Renal pelvis (tissue), 12 donors: Measurements from ENCODE around the gene TJAP1. TPM values are rescaled to one million over a fixed set of nuclear protein-coding genes. Genes with fewer than 3 reads are reported as not detected.

Experiments used
- DNase-seq: peaks from one replicate; pipeline ENCODE4 v3.0.0-alpha.2; 2013
- long read RNA-seq, 16 experiments: transcript quantifications; one replicate each; lab custom pipeline, GENCODE V29; 2026
- polyA plus RNA-seq, 3 donors: library from polyadenylated mRNA; unstranded; fragments of 120-200 nt; gene quantifications; one replicate each; pipeline ENCODE4 v1.2.1, GENCODE V29; 2013; ENCODE audit not compliant: insufficient read length in 3 of 3

The TJAP1 gene
- 10 to 100 TPM; 35.1 to 46.0 (median 45.1) TPM for polyA plus RNA-seq
- long read RNA-seq, donor 1, result 0 reads
- long read RNA-seq, donor 2, partial matches to known transcripts, result 10 of 13 reads
- long read RNA-seq, donor 2, other reads (novel, unspliced or antisense), result 0 of 13 reads
- long read RNA-seq, donor 3, partial matches to known transcripts, result 0 of 3 reads
- long read RNA-seq, donor 3, other reads (novel, unspliced or antisense), result 0 of 3 reads
- long read RNA-seq, donor 4, partial matches to known transcripts, result 0 of 2 reads
- long read RNA-seq, donor 4, other reads (novel, unspliced or antisense), result 0 of 2 reads
- long read RNA-seq, donor 5, partial matches to known transcripts, result 6 of 6 reads
- long read RNA-seq, donor 5, other reads (novel, unspliced or antisense), result 0 of 6 reads
- long read RNA-seq, donor 6, partial matches to known transcripts, result 16 of 19 reads
- long read RNA-seq, donor 6, other reads (novel, unspliced or antisense), result 0 of 19 reads
- long read RNA-seq, donor 7, partial matches to known transcripts, result 0 of 2 reads
- long read RNA-seq, donor 7, other reads (novel, unspliced or antisense), result 0 of 2 reads
- long read RNA-seq, donor 8, partial matches to known transcripts, result 14 of 14 reads
- long read RNA-seq, donor 8, other reads (novel, unspliced or antisense), result 0 of 14 reads
- long read RNA-seq, donor 9, partial matches to known transcripts, result 0 of 2 reads
- long read RNA-seq, donor 9, other reads (novel, unspliced or antisense), result 0 of 2 reads
- long read RNA-seq, donor 10, partial matches to known transcripts, result 6 of 7 reads
- long read RNA-seq, donor 10, other reads (novel, unspliced or antisense), result 0 of 7 reads
- long read RNA-seq, donor 11, partial matches to known transcripts, result 12 of 14 reads
- long read RNA-seq, donor 11, other reads (novel, unspliced or antisense), result 0 of 14 reads
- long read RNA-seq, donor 12, partial matches to known transcripts, result 0 of 5 reads
- long read RNA-seq, donor 12, other reads (novel, unspliced or antisense), result 0 of 5 reads
- long read RNA-seq, donor 13, result 0 reads
- long read RNA-seq, donor 14, partial matches to known transcripts, result 0 of 3 reads
- long read RNA-seq, donor 14, other reads (novel, unspliced or antisense), result 0 of 3 reads
- long read RNA-seq, donor 15, partial matches to known transcripts, result 0 of 1 reads
- long read RNA-seq, donor 15, other reads (novel, unspliced or antisense), result 0 of 1 reads
- long read RNA-seq, donor 16, partial matches to known transcripts, result 0 of 3 reads
- long read RNA-seq, donor 16, other reads (novel, unspliced or antisense), result 0 of 3 reads

GRCh38 chr6:43477235-43478007 is at the start of gene TJAP1:
Gene TJAP1, plus strand, starts transcription at chr6:43477570. Its CDS starts 21,432 bp downstream, at chr6:43499002.
- peak; percentile 92 for DNase-seq

GRCh38 chr6:43428112-43428570 is 49.2 kb upstream of the TJAP1 start:
- DNase-seq, result no peak

GRCh38 chr6:43428874-43429273 is 48.5 kb upstream of the TJAP1 start:
- no peak for DNase-seq

GRCh38 chr6:43432009-43432945 is 45.1 kb upstream of the TJAP1 start:
- no peak for DNase-seq

GRCh38 chr6:43433148-43433547 is 44.2 kb upstream of the TJAP1 start:
- DNase-seq, result no peak

- no peak for DNase-seq
Measured at GRCh38 chr6:43434001-43434840, 43.1 kb upstream of the TJAP1 start.

- no peak for DNase-seq
Measured at GRCh38 chr6:43434943-43435342, 42.4 kb upstream of the TJAP1 start.

- no peak for DNase-seq
Measured at GRCh38 chr6:43435682-43436437, 41.5 kb upstream of the TJAP1 start.

GRCh38 chr6:43436577-43437282 is 40.6 kb upstream of the TJAP1 start:
- peak; percentile 56 for DNase-seq

- DNase-seq, result no peak
Measured at GRCh38 chr6:43437700-43438099, 39.7 kb upstream of the TJAP1 start.

GRCh38 chr6:43442935-43443334 is 34.4 kb upstream of the TJAP1 start:
- DNase-seq, result no peak

GRCh38 chr6:43444036-43444435 is 33.3 kb upstream of the TJAP1 start:
- DNase-seq, result no peak

GRCh38 chr6:43444582-43444981 is 32.8 kb upstream of the TJAP1 start:
- DNase-seq, result no peak

GRCh38 chr6:43445576-43445975 is 31.8 kb upstream of the TJAP1 start:
- DNase-seq, result no peak

- DNase-seq, result no peak
Measured at GRCh38 chr6:43447604-43448003, 29.8 kb upstream of the TJAP1 start.

- no peak for DNase-seq
Measured at GRCh38 chr6:43448916-43449315, 28.5 kb upstream of the TJAP1 start.

- no peak for DNase-seq
Measured at GRCh38 chr6:43450699-43451131, 26.7 kb upstream of the TJAP1 start.
